HG03103 (cell line): ENCODE results near the gene DGCR2.
"Not testable (repeated sequence)": the region's sequence is repeated elsewhere in the genome, so short reads cannot be mapped to it uniquely, and the experiment has no call there.

Source experiments
- ATAC-seq: cut with Tn5 transposase; IDR thresholded peaks from one replicate; pipeline ENCODE4 v1.9.1; 2021; ENCODE audit warnings: low read depth; ENCODE audit not compliant: unreplicated experiment

DGCR2 gene

DNA sequence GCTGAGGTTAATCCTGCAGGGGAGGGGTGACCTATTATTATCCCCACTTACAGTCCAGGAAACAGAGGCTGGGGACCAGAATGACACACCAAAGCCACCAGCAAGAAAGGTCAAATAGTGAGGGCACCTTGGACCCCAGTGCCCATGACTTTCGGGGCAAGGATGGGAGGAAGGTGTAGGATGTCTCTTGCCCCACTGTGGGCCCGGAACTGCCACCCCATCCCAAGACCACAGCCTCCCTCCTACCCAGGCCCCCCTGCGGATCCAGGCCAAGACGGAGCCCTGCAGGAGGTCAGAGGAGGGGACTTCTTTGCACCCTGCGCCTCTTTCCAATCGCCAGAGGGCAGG is 87.1 kb downstream of the DGCR2 start:
- not testable (repeated sequence) for ATAC-seq

DNA sequence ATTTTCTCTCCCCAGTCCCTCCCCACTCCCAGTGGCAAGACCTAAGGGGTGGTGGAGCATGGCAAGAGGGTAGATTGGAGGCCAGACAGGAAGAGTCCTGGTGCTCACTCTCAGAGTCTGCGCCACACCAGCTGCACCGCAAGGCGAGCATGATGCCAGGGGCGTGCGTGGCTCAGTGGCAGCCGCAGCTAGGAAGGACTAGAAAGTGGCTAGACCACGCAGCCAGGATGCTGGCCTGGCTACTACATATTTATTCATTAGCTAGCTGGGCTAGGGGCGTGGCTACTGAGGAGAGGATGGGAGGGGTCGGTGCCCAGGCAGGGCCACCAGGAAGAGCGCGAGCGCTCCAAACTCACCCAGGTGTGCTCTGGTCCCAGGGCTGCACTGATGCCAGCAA is 87.5 kb downstream of the DGCR2 start:
- not testable (repeated sequence) for ATAC-seq

DNA sequence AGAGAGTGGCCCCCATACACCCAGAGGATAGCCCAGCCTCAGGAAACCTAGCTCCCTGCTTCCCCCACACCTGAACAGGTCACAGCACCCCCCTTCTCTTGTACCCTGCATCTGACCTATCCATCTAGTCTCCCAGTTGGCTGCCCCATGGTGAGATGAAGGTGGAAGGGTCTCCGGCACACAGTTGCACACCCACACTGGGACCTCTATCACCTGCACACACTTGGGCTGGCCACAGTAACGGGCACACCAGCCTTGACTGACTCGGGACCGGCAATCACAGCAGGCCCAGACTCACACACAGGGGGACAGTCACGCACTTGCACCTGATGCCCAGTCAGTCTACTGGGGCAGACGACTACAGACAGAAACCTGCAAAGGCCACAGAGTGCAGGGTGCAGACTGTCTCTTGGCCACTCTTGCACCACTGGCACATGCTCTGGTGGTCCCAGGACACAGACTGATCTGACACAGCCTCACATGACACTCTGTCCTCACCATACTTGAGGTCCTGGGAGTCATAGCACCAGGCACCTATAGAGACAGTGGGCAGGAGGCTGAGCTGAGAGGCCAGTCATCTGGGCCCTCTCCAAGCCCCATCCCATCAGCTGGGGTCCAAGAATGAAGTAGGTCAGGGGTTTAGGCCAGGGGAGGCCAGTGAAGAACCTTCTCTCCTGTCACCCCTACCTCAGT is 88.0 kb downstream of the DGCR2 start:
- ATAC-seq = not testable (repeated sequence)

DNA sequence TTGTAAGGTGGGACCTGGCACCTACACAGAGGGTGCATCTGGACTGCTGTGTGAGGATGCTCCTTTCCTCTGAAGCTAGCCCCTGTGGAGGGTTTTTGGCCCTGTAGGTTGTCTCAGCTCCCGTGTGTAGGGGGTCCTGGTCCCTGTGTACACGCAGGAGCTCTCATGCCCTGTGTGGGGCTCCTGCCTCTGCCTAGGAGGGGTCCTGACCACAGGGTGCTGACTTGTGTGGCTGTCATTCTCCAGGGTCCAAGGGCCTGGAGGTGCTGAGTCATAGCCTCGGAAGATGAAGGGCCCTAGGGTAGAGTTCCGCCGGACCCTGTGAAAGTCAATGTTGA is 88.7 kb downstream of the DGCR2 start:
- ATAC-seq = not testable (repeated sequence)

DNA sequence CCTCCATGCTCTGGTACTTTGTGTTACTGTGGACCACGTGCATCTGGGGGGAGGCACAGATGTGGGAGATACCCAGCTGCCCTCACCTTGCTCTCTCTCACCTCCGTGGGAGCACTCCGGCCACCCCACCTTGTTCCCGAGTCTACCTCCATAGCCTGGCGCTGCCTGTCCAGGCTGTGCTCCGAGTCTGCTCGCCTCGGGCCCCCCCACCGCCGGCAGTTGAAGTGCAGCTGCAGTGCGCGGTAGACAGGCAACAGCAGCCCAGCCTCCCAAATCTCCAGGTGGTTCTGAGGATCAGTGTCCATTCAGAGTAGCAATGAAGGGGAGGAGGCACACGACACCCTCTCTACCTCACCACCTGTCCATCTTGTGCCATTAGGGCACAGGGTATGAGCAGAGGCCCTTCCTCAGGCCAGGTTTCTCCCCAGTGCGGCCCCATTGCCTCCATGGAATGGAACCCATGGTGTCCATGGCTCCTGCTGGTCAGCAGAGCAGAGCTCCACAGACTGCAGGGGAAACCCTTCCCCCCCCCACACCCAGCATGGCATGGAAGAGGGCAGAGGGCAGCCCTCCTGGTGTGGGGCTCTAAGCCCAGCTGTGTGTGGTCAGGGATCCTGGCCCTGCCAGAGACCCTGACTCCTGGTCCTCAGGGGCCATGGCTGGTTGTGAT is 89.2 kb downstream of the DGCR2 start:
- not testable (repeated sequence) for ATAC-seq

DNA sequence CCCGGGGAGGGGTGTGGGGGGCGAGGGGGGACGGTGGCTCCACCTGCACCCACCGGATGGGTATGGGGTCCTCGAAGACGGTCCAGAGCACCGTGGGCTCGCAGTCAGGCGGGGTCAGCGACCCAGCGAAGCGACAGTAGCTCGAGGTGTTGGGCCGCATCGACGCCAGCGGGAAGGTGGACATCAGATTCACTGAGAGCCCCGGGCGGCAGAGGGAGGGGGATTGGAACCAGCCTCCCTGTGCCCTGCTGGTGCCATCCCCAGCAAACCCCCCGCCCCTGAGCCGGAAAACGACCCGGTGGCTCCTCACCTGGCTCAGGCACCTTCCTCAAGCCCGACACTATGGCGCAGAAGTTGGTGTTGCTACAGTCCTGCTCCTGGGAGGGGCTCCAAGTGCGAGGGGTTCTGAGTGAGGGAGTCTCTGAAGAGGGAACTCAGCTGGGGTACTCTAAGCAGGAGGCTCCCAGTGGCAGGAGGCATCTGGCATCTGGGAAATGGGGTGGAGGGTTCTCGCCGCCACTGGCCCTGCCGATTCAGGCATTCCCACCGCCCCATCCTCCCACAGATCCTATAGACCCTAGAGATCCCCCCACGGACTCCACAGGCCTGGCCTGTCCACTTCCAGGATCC is 89.9 kb downstream of the DGCR2 start:
- not testable (repeated sequence) for ATAC-seq

DNA sequence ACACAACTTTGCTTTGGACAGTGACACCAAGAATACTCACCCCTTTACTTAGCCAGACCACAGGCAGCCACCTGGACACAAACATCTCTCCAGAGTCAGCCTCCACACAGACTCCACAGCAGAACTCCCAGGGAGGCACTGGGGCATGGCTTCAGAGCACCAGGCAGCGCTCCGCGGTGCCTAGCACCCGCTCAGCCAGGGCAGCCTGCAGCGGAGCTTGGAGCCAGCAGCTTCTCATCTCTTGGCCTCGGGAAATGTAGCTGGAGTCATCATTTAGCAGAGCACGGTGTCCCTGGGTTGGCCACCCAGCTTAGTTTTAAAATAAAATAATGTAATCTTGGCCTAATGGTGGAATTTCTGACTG is 91.3 kb downstream of the DGCR2 start:
- ATAC-seq = not testable (repeated sequence)

DNA sequence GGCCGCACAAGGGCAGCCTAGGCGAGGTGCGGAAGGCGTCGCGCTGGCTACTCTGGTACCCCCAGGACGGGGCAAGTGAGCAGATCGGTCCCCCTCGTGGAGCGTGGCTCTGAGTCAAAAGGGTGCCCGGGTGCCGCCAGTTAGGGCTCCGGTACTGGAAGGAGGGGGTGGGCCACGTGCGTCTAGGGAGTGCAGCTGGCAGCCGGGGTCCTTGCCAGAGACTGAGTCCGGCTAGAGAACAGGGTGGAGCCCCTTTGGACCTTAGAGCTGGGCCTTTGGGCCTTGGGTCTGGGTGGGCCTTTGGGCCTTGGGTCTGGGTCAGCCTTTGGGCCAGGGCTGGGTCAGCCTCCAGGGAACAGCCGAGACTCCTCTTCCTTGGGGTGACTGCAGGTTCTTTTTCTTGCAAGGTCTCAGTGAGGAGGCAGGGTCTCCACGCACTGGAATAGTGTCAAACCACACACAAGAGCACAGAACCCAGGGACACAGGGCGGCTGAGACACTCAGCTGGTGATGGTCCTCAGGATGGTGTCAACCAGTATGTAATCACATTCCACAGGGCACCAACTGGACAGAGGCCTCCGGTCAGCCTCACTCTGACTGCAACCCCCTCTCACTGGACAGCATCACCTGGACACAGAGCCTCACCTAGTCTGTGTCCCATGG is 91.9 kb downstream of the DGCR2 start:
- ATAC-seq = not testable (repeated sequence)

DNA sequence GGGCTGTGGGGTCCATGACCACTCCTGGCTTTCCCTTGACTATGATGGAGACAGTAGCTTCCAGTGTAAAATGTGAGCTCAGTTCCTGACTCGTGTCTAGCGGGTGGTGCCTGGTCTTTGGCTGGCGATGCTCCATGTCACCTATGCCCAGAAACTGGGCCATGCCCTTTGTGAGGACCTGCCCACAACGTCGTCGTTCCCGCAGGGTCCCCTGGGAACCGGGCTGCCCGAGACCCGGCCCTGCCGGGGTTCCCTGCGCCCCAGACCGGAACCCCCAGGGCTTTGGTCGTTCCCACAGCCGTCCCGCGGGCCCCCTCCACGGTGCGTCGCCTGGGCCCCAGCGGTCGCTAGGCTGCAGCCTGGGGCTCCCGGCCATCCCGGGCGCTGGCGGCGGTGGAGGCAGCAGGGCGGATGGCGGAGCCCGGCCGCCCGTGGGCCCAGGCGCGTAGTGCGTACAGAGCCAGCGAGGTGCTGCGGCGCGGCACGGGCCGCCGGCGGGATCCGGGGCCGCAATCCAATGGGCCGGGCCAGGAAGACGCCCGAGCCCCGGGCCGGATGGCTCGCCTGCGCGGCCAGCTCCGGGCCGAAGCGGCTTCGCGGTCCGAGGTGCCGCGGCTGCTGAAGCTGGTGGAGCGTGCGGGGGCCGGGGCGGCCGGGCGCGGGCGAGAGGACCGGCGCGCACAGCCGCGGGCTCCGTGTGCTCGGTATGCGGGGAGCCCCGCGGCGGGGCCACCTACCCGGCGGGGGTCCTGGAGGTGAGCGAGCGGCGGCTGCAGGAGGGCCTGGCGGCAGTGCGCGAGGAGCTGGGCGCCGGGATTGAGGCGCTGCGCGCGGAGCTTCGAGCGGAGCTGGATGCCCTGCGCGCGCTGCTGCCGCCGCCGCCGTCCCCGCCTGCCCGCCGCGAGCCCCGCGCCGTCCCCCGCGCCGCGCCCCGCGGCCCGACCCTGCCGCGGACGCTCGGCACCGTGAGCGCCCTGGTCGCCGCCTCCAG is 92.8 kb downstream of the DGCR2 start:
- ATAC-seq = not testable (repeated sequence)

DNA sequence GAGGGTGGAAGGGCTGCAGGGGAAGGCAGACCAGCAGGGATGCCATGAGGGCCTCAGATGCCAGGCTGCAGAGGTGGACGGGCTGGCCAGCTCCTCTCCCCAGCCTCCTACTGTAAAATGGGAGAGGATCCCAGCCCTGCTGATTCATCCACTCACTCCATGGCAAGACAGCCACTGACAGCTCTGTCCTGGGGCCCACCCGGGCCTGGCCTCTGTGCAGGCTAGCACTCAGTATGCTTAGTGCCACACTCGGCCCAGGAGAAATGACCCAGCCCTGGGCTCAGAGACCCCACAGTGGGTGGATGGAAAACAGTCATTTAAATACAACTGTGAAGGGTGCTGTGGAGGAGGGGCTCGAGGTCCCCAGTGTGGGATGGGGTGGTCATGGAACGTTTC is 94.2 kb downstream of the DGCR2 start:
- not testable (repeated sequence) for ATAC-seq

DNA sequence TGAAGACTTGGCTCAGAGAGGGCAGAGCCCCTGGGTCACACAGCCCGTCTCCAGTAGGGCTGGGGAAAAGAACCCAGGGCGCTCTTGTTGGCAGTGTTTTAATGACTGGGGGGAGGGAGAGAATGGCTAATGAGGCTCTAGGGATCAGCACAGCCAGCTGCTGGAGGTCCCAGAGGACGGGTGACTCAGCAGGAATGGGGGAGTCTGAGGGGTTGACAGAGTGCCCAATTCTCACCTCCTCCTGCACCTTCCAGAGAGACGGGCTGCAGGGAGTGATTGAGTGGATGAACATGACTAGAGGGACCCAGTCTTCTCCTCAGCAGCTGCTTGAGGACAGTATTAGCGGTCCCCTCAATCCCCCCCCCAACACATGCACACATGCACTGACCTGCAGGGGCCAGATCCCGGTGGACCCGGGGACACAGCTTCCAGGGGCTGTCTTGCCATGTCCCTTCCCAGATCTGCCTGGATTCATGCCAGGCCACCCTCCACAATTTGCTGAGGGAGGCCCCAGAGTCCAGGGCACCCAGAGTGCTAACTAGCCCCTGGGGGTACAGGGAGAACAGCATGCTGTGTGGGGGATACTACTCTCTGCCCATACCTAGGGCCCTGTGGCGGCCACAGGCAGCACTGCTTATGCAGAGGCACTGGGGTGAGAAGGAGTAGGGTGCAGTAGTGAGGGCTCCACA is 94.7 kb downstream of the DGCR2 start:
- ATAC-seq = not testable (repeated sequence)

DNA sequence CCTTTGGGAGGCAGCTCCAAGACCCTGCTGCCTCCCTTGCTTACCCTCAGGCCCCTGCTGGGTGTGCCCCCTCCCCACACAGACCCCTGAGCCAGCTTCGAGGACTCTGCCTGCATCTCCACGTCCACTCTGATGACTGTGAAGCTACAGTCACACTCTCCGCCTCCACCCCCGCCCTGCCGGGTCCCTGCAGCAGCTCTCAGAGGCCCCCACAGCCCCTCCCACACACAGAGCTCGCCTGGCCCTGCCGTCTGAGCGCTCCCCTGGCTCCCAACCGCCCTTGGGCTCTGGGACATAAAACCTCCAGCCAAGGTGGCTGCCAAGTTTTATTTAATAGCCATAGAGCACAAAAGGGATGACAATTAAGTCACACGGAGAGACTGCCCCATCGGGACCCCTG is 96.1 kb downstream of the DGCR2 start:
- ATAC-seq = not testable (repeated sequence)

DNA sequence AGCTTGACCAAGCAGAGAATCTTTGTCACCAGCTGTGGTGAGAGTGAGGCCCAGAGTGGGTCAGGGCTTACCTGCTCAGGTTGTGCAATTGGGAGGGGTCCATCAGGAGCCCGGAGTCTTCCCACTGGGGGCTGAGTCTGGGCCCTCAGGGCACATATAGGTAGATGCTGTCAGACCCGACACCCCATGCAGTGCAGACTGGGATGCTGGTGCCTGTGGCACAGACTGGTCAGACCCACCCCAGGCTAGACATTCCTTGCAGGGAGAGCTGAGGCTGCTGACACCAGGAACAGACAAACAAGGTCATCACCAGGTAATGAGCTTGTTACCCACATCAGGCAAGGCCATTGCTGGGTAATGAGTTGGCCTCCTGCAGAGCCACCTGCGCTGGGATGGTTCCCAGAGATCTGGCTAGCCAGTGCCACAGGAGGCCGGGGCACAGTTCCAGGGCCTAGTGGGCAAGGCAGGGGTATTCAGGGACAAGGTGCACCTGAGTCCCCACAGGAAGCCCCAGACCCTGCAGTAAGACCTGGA is 97.2 kb downstream of the DGCR2 start:
- not testable (repeated sequence) for ATAC-seq

DNA sequence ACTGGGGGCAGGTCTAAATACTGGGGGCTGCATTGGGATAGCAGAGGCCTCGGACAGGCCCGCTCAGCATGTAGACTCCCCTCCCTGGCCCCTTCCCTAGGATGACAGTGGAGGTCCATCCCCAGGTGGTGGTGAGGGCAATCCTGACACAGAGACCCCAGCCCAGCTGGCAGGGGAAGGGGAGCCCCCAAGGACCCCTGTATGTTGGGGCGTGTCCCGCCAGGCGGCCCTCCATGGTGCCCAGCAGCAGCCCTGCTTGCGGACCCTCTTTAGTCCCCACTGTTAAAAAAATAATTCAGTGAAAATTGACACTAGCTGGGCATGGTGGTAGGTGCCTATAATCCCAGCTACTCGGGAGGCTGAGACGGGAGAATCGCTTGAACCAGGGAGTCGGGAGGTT is 98.3 kb downstream of the DGCR2 start:
- ATAC-seq = not testable (repeated sequence)

DNA sequence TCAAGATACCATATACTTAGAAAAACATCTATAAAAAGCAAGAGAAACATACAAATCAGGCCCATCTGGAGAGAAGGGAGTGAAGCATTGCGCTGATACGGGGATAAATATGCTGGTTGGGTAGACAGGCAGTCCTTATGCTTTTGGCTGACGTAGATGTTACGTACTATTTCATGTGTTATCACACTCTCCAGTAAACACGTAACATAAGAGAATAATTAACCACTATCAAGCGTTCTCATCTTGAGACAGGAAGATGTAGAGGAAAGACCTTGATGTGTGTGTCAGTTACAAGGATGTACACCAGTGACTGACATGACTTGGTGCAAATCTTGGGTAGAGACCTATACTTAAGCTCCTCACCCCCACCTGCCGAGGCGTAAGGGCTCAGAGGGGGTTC is 99.5 kb downstream of the DGCR2 start:
- no peak for ATAC-seq

DNA sequence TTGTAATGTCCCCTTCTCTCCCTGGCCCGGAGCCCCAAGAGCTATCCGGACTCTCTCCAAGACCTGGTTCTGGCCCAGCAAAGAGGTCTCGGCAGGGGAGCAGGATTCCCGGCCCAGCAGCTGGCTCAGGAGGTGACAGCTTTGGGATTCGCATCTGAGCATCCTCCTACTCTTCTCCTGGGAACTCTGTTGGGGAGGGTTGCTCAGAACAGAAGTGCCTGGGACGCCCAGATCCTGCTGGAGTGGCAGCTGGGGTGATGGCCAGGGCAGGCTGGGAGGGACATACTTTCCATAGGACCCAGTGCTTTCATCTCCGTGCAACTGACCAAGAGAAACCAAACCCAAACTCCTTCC is 102.6 kb downstream of the DGCR2 start:
- no peak for ATAC-seq

DNA sequence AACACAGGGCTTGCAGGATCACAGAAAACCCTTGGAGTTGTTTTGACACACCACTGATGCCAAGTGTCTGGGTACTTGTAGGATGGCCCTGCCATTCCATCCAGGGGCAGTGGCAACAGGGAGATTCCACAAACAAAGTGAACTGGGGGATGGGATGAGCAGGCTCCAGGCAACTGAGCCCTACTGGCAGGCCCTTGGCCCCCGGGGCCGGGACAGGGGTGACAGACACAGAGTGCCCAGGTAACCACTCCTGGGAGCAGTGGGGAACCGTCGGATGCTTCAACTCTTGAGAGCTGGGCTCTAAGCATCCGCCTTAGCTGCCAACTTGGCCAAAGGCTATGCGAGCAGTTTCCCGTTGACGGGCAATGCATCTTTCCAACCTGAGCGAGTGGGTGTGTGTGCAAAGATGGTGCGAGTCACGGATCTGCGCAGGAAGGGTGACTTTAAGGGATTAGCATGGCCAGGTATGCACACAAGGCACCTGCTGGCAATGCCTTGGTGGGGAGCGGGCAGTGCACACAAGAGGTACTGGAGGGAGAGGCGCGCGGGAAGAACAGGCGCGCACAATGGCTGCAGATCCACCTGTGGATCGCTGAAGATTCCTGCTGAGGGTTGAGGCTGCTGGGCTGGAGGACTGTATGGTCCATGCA is 103.1 kb downstream of the DGCR2 start:
- no peak for ATAC-seq

DNA sequence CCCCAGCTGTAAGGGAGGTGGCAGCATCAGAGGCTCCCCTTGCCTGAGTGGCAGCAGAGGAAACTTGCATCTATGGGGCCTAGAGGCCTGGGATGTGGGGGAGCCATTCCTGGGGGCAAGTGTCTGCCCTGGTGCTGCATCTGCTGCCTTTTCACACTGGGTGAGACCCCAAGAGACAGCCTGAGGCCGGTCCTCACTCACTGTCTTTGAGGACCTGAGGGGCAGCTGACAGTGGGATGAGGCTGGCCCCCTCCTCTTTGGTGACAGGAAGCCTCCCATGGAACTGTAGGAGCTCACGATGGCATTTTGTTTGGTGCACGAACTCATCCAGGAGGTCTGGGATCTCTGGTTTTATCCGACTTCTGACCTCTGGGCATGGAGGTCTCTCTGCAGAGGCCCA is 104.0 kb downstream of the DGCR2 start:
- ATAC-seq = no peak

DNA sequence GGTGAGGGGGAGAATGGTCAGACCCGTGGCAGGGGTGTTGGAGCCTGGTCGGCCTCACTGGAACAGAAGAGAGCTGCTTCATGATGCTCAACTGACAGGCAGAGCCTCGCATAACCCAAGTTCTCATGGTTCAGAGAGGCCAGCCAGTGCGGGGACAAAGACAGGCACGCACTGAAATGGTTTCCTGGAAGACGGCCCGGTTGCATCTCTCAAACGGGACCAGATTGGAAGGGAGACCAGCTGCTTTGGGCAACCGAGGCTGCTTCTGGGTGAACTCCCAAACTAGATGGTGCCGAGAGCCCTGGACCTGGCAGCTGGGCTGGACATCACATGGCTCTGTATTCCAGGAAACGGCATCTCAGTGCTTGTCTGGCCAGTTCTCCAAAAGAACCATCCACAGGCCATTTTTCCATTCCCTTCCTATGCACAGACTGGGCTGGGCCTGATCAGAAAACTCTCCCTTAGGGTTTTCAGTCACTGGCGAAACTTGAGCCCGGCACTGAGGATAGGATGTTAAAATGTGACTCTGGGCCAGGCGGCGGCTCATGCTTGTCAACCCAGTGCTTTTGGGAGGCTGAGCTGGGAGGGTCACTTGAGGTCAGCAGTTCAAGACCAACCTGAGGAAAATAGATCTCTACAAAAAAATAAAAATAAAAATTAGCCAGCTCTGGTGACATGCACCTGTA is 106.0 kb downstream of the DGCR2 start:
- ATAC-seq = no peak
